Testis (tissue), 2 donors: ENCODE measurements around the gene PTPRN2.

Experiments used
- CTCF ChIP-seq, 3 experiments: fragments of 450-650 bp in 2 of 3; fragments of 200-600 bp in 1 of 3; sonication (generic) in 1 of 3; IDR thresholded peaks; one replicate each; pipeline ENCODE4 v1.5.1; 2016 to 2019; ENCODE audit warnings: antibody characterized with exemption in 3 of 3, mild to moderate bottlenecking in 2 of 3, moderate library complexity in 1 of 3
- POLR2A ChIP-seq: fragments of 450-650 bp; IDR thresholded peaks from one replicate; pipeline ENCODE4 v1.6.1; 2017; ENCODE audit warnings: antibody characterized with exemption, mild to moderate bottlenecking, moderate library complexity

DNA sequence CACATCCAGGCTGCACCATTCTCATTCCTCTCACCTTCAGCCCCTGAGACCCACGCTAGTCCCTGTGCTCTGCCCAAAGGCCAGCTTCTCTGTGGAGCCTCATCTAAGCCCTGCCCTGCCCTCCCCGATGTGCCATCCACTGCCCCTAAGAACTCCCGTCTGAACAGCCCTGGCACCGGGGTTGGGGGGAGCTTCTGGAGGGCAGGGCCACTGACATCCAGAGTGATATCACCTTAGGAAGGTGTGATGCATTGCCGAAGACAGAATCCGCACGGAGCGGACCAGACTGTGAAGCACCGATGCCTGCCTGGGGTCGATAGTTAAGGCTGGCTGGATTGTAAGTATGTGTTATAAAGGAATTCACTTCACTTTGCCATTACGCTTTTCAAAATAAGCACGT is 511.0 kb downstream of the PTPRN2 start:
- TF ChIP-seq CTCF (IDR thresholded peaks at IDR 0.05), result no peak
- no peak for TF ChIP-seq POLR2A
